ENCODE results near the gene ZNF319.

ZNF319 gene

DNA sequence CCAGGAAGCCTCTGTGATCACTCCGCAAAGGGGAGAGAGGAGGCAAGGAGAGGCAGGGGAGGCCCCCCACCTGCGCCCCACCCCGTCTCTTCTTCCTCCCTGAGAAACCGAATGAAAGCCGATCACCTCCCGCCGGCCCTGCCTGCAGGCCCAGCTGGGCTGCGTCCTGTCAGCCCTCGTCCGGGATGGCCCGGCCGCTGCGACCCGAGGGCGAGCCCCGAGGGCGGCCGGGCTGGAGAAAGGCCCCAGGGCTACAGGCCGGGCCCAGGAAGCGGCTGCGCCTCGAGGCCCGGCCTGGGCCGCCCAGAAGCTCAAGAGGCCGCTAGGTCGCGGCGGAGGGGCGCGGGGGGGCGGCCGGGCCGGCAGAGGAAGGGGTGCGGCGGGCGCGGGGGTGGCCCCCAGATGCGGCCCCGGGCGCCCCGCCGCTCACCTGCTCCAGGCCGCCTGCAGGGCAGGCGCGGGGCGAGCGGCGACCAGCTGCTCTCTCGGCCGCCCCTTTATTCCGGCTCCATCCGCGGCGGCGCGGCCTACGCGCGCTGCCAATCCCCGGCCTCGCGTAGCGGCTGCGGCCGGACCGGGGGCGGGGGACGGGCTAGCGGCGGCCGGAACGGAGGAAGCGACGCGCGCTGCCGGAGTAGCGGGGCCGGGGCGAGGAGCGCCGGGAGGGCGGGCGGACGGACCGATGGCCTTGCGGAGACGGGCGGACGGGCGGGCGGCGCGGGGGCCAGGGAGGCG is at the start of gene ZNF319:
Gene ZNF319 (minus strand): TSS at position 702 of the 735 bp plus-strand sequence. CDS start 2,407 bp downstream, outside the sequence.
- peak; percentile 57 for DNase-seq

DNA sequence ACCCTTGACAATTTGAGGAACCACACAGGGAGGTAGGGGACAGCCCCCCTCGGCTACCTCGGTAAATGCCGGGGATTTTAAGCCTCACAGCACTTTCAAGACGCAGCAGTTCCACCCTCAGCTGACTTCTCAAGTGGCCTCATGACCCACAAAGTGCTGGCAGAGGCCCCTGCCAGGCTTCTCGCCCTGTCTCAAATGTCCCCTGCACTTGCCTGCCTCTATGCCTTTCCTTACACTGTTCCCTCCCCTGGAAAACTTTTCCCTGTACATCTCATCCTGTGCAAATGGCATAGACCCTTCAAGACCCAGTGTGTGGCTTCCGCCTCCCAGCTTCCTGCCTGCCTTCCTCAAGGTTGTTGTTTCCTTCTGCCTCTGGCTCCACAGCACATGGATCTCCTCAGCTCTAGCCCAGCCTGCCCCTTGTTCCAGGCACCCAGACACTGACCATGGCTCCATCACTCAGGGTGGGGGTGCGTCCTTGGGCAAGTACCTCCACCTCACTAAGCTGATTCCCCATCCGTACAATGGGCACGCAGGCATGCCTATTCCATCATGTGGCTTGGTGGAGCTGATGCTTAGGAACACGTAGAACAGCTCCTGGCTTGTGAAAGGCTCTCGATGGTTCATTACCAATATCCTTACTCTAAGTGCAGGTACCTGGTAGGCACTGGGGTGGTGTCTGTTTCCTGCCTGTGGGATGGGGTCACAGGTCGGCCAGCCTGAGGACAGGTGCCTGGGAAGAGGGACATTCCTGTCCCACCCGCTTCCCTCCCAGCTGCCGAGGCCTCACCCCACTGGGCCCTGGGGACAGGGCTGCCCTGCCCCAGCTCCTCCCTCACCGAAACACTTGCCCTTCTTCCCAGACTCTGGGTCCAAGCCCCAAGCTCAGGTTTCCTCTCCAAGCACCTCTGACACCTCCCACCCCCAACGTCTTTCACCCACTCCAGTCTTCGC is 49.0 kb upstream of the ZNF319 start:
- DNase-seq: peak; percentile 53

DNA sequence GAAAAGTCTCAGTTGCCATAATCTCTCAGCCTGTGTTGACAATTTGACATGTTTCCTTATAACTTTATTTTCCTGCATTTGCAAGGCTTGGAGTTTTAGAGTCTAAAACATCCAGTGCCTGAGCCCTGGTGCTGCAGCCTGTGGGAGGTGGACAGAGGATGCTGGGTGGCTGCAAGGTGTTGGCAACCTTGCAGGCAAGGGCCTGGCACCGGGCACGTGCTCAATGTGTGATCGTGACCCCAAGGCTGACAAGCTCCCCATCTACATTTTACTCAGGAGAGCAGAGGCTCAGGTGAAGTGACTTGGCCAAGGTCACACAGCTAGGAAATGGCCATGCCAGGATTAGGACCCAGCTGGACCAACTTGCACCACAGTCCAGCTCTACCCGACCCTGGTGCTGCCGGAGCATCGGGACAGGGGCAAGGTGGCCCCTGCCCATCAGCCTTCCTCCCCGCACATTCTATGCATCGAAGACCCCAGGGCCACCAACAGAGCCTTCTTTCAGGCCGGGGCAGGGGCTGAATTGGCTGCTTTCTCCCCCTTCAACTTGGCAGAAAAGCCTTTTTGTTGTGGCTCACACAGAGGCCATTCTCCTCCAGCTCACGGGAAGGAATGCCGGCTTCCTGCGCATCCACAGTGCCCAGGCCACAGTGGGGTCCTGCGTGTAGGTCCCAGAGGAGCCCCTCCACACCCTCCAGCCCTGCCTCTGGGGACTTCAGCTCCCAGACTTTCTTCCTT is 48.2 kb upstream of the ZNF319 start:
- DNase-seq: peak; percentile 37

DNA sequence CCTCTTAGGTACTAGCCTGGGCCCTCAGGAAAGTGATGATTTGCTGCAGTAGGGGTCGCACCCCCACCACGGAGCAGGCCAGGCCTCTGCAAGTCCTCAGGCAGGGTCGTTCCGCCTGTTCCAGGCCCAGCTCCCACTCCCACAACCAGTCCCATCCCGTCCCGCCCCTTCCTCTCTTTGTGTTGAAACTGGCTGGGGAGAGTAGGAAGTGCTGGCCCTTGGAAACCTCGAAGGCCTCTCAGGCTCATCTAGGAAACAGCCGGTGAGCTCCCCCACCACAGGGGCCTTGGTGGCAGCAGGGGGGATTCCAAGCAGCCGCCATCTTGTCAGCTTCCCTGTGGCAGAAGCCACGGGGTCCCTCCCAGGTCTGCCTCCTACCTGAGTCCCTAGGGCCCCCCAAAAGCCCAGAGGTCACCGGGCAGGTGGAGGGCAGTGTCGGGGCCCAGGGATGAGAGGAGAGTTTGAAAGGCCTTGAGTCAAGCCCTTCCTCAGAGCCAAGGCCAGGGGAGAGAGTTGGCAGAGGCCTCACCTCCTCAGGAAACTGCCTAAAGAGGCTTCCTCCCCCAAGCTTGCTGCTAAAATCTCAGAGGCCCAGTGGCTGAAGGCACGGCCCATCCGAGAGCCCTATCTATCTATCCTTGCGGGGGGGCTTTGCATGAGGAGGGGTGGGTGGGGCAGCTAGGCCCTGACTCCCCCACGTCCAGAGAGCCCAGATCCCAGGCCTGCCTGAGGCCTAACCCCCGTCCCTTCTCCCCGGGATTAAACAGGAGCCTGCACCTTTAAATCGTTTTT is 47.3 kb upstream of the ZNF319 start:
- DNase-seq: peak; percentile 76

- peak; percentile 48 for DNase-seq
Measured at GRCh38 chr16:58046936-58047335, 46.5 kb upstream of the ZNF319 start.

DNA sequence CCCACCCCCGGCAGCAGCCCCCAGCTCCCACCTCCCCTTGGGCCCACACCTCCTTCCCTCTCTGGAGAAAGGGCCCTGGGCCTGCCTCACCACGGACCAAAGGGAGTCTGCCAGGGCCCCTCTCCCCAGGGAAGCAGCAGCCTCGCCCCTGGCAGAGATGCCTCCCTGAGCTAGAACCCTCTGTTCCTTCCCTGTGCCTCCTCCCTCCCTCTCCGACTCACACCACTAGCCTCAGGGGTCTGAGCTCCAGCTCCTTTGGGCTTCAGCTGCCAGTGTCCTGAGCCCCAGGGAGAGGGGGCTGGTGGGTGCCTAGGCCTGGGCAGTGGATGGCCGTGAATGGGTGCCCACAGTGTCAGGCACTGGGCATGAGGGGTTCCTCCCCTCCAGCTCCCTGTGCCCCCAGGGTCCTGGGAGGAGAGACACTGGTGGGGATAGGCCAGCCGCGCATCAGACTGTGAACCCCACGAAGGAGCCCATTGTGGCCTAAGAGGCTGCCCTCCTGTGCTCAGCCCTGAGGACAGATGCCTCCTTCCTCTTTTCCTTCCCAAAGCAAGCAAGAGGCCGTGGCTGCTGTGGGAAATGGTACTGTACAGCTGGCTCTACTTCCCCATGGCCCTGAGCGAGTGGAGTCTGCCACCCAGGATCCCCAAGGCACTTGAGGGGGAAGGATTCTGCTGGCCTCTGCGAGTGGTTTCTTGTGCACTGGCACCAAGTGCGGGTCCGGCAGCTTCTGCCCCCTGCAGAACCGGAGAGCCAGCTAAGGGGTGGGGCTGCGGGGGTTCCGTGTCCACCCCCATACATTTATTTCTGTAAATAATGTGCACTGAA is 45.8 kb upstream of the ZNF319 start:
- DNase-seq: peak; percentile 59

DNA sequence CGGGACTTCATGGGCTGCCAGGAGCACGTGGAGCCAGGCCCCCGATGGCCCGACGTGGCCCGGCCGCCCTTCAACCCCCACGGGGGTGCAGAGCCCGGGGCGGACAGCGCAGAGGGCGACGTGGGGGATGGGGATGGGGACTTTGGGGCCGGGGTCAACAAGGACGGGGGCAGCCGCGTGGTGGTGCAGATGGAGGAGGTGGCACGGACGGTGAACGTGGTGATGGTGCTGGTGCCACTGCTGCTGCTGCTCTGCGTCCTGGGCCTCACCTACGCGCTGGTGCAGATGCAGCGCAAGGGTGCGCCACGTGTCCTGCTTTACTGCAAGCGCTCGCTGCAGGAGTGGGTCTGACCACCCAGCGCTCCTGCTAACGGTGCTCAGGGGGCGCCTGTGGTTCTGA is 44.6 kb upstream of the ZNF319 start:
- peak; percentile 40 for DNase-seq

GRCh38 chr16:58044266-58045019 is 44.0 kb upstream of the ZNF319 start:
- peak; percentile 32 for DNase-seq

GRCh38 chr16:58043571-58044155 is 43.2 kb upstream of the ZNF319 start:
- DNase-seq: no peak

DNA sequence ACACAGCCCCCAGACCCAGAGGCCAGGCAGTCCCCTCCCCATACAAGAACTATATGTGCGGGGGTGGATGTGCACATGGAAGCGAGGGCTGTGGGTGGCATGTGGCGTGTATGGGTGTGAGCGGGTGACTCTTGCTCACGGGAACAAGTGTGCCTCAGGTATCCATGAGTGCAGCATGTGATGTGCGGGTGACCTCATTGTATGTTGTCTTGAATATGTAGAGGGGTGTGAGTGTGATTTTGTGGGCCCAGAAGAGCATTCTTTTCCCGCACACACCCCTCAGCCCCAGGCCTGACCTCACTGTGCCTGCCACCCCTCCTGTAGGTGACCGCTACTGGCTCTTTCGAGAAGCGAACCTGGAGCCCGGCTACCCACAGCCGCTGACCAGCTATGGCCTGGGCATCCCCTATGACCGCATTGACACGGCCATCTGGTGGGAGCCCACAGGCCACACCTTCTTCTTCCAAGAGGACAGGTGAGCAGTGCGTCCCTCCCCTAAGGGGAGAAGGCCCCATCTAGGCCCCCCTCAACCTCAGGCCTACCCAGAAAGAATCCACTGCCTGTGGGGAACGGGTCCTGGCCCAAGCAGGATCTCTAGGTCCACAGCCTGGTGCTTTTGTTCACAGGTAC is 42.5 kb upstream of the ZNF319 start:
- no peak for DNase-seq

DNA sequence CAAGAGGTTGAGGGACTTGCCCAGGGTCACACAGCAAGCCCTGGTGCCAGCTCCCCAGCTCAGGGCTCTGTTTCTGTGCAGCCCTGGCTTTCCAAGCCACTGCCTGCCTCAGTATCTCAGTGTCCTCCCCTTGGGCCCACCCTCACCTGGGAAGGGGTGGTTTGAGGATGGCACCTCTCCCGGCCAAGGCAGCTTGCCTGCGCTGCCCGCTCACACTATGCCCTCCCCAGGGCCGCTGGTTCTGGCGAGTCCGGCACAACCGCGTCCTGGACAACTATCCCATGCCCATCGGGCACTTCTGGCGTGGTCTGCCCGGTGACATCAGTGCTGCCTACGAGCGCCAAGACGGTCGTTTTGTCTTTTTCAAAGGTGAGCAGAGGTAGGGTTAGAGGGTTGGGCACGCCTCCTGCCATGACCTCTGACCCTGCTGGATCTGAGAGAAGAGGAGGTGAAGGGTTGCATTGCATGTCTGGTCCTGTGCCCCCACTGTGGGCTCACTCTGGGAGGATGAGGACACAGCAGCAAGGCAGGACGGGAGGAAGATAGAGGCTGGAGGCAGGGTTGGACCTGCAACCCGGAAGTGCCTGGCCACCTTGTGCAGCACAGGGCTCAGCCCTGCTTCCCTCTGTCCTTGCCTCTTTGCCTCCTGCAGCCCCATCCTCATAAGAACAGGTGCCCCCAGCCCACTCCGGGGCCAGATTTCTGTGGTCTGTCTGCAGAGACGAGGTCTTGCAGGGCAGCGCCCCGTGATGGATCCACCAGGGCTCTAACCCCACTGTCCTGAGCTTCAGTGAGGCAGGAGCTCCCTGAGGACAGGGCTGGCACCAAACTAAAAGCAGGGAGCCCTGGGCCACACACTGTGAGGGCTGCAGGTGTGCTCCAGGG is 41.8 kb upstream of the ZNF319 start:
- DNase-seq: no peak

DNA sequence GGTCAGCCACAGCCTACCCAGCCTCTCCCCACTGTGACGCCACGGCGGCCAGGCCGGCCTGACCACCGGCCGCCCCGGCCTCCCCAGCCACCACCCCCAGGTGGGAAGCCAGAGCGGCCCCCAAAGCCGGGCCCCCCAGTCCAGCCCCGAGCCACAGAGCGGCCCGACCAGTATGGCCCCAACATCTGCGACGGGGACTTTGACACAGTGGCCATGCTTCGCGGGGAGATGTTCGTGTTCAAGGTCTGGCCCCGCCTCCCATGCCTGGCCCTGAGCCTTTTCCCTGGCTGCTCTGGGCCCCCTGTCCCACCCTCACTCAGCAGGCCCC is 41.1 kb upstream of the ZNF319 start:
- DNase-seq: no peak

DNA sequence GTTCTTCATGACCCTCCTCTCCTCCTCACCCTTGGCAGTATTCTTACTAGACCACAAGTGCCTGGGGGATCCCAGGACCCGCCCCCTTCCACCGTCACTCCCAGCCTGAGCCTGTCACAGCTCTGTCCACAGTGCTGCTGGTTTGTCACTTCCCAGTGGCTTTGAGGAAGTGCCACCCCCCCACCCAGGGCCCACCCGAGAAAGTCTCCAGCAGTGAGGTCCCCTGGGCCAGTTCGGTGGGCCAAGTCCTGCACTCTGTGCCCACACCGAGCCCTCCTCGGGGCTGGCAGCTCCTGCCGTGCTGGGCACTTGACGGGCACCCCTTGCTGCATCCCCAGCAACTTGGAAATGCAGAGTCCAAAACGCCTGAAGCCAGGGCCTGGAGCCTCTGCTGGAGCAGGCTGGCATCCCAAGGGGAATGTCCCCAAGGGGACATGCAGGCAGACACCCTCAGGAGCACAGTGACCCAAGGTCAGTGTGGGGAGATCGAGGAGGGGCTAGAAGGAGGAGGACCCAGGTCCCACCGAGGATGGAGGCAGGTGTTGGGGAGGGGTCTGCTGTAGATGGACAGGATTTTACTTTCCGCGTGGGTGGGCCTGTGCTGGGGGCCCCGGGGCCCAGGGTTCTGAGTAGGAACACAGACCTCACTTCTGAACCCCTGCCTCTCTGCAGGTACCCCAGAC is 40.6 kb upstream of the ZNF319 start:
- no peak for DNase-seq

DNA sequence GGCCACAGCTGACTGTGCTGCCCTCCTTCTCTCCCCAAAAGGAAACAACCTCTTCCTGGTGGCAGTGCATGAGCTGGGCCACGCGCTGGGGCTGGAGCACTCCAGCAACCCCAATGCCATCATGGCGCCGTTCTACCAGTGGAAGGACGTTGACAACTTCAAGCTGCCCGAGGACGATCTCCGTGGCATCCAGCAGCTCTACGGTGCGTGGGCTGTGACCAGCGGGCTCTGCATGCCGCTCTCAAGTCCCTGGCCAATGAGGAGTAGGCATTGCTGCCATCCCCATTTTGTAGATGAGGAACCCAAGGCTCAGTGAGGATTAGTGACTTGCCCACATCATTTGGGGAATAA is 40.0 kb upstream of the ZNF319 start:
- DNase-seq: no peak

DNA sequence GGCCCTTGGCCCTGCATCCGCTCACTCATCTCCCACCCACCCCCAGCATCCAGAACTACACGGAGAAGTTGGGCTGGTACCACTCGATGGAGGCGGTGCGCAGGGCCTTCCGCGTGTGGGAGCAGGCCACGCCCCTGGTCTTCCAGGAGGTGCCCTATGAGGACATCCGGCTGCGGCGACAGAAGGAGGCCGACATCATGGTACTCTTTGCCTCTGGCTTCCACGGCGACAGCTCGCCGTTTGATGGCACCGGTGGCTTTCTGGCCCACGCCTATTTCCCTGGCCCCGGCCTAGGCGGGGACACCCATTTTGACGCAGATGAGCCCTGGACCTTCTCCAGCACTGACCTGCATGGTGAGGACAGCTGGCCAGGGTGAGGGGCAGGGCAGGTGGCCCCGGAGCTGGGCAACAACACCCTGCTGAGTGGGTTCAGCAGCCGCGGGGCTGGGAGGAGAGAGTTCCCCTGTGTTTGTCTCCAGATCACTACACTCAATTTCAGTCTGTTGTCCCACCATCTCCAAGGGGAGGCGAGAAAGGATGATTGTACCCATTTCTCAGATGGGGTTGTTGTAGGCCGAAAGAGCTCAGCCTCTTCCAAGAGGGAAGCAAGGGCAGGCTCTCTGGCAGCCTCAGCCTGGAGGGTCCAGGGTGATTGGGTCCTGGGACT is 39.5 kb upstream of the ZNF319 start:
- no peak for DNase-seq

- DNase-seq: no peak
Measured at GRCh38 chr16:58038219-58038641, 37.8 kb upstream of the ZNF319 start.

- no peak for DNase-seq
Measured at GRCh38 chr16:58037365-58038057, 37.0 kb upstream of the ZNF319 start.

Data from islet precursor cell (in vitro differentiated cells).